Endothelial cell of umbilical vein (primary cell): ENCODE data around the gene LRRC8E. TPM values are rescaled to one million over a fixed set of nuclear protein-coding genes. Genes with fewer than 3 reads are reported as not detected.

Experiments
- BruUV-seq: library from RNA; stranded (reverse); fragments of 400-500 nt; replicated peaks from 2 replicates; lab custom pipeline; 2021; lab: Mats Ljungman, UMichigan
- CTCF ChIA-PET: fragments of 300-600, 350-600 bp; sonication (Branson Sonifier 250); formaldehyde crosslinking; loops from one replicate; lab custom pipeline; 2021; ENCODE audit warnings: antibody characterized with exemption, inconsistent platforms; lab: Charles Lee
- POLR2A ChIA-PET: fragments of 300-600, 350-600 bp; sonication (Branson Sonifier 250); formaldehyde crosslinking; loops from one replicate; lab custom pipeline; 2021; ENCODE audit warnings: antibody characterized with exemption, inconsistent platforms; lab: Charles Lee
- DNase-seq: peaks from one replicate; pipeline ENCODE4 v3.0.0-alpha.2; 2011; ENCODE audit warnings: low read depth, low spot score
- FAIRE-seq: peaks from 2 replicates; lab custom pipeline; 2011; peaks lifted over from hg19 to GRCh38; lab: Jason Lieb, UNC
- H2AFZ ChIP-seq: 2 replicates; pipeline ENCODE4 v1.6.0; 2012; ENCODE audit warnings: low read depth, low read length, control low read depth, inconsistent platforms
- H3K27ac ChIP-seq: 2 replicates; pipeline ENCODE4 v1.5.1; 2011; ENCODE audit warnings: low read depth, mild to moderate bottlenecking, control low read depth, low read length, moderate library complexity; ENCODE audit not compliant: insufficient read depth
- H3K27me3 ChIP-seq, 2 experiments: 2 replicates each; pipeline versions ENCODE4 v1.6.0 to v1.6.1; 2011; ENCODE audit warnings: low read length in 2 of 2, mixed read lengths in 1 of 2; ENCODE audit not compliant: control insufficient read depth in 2 of 2, insufficient read depth in 2 of 2
- H3K36me3 ChIP-seq, 2 experiments: 2 replicates in 1 of 2; 3 replicates in 1 of 2; pipeline ENCODE4 v1.5.1; 2011; ENCODE audit warnings: low read length in 2 of 2, mild to moderate bottlenecking in 1 of 2, moderate library complexity in 1 of 2; ENCODE audit not compliant: control insufficient read depth in 2 of 2, insufficient read depth in 2 of 2; ENCODE audit errors: extremely low read depth in 1 of 2
- H3K4me1 ChIP-seq: 3 replicates; pipeline ENCODE4 v1.5.1; 2011; ENCODE audit warnings: mild to moderate bottlenecking, low read length; ENCODE audit not compliant: control insufficient read depth, insufficient read depth; ENCODE audit errors: extremely low read depth
- H3K4me2 ChIP-seq: 2 replicates; pipeline ENCODE4 v1.6.1; 2011; ENCODE audit warnings: low read length, control low read depth, mixed read lengths; ENCODE audit not compliant: insufficient read depth
- H3K4me3 ChIP-seq, 3 experiments: fragments of 200-600 bp in 1 of 3; sonication (generic), shearing (Covaris generic) in 1 of 3; replicated peaks in 1 of 3; 2 replicates each; pipeline ENCODE4 v1.5.1; 2011 to 2016; ENCODE audit warnings: control low read depth in 3 of 3, low read length in 3 of 3, mild to moderate bottlenecking in 2 of 3, inconsistent platforms in 1 of 3, low read depth in 1 of 3, moderate library complexity in 1 of 3; ENCODE audit not compliant: insufficient read depth in 1 of 3
- H3K79me2 ChIP-seq: 2 replicates; pipeline ENCODE4 v1.6.0; 2012; ENCODE audit warnings: low read length, inconsistent platforms; ENCODE audit not compliant: control insufficient read depth, insufficient read depth
- H3K9ac ChIP-seq: replicated peaks from 2 replicates; pipeline ENCODE3; 2011; ENCODE audit warnings: low read length, control low read depth; ENCODE audit not compliant: insufficient read depth; ENCODE audit errors: extremely low read depth
- H3K9me1 ChIP-seq: replicated peaks from 3 replicates; pipeline ENCODE4 v1.6.0; 2011; ENCODE audit warnings: mild to moderate bottlenecking, low read length; ENCODE audit not compliant: control insufficient read depth, insufficient read depth; ENCODE audit errors: extremely low read depth
- H3K9me3 ChIP-seq: replicated peaks from 2 replicates; pipeline ENCODE4 v1.5.1; 2012; ENCODE audit warnings: low read length, inconsistent platforms; ENCODE audit not compliant: control insufficient read depth, insufficient read depth
- H4K20me1 ChIP-seq: replicated peaks from 2 replicates; pipeline ENCODE3; 2011; ENCODE audit warnings: mild to moderate bottlenecking, low read length; ENCODE audit not compliant: control insufficient read depth, insufficient read depth; ENCODE audit errors: extremely low read depth
- EZH2 ChIP-seq: IDR thresholded peaks from 2 replicates; pipeline ENCODE4 v1.6.1; 2012; ENCODE audit warnings: borderline replicate concordance, low read depth, mild to moderate bottlenecking, moderate library complexity, low read length, inconsistent platforms; ENCODE audit not compliant: severe bottlenecking
- FOS ChIP-seq: IDR thresholded peaks from 2 replicates; pipeline ENCODE4 v1.6.1; 2011; ENCODE audit warnings: mild to moderate bottlenecking, low read length, moderate library complexity, borderline replicate concordance; ENCODE audit not compliant: insufficient read depth
- GATA2 ChIP-seq: IDR thresholded peaks from 2 replicates; pipeline ENCODE4 v1.7.0; 2011; ENCODE audit warnings: low read depth, mild to moderate bottlenecking, moderate library complexity, mixed read lengths, low read length; ENCODE audit not compliant: insufficient read length, insufficient read depth
- JUN ChIP-seq: IDR thresholded peaks from 2 replicates; pipeline ENCODE4 v1.6.1; 2011; ENCODE audit warnings: borderline replicate concordance, low read depth; ENCODE audit not compliant: insufficient read length, insufficient read depth
- MYC ChIP-seq: IDR thresholded peaks from one replicate; pipeline ENCODE4 v1.6.1; 2011; ENCODE audit warnings: mild to moderate bottlenecking, low read depth, low read length
- POLR2A ChIP-seq: IDR thresholded peaks from 2 replicates; pipeline ENCODE4 v1.6.1; 2012; ENCODE audit warnings: low read depth, mild to moderate bottlenecking, control low read depth, low read length
- POLR2AphosphoS5 ChIP-seq: IDR thresholded peaks from 2 replicates; pipeline ENCODE4 v1.6.1; 2012; ENCODE audit warnings: low read depth, mild to moderate bottlenecking, control low read depth, low read length, moderate library complexity; ENCODE audit not compliant: insufficient read depth
- dilution Hi-C: fragments of 300-500 bp; cut with MboI; formaldehyde crosslinking; loops from one replicate; pipeline ENCODE4 v1.15.0; 2019; ENCODE audit warnings: low sequenced_read_pairs; ENCODE audit not compliant: extremely low pct_ligation_motif_present
- intact Hi-C: fragments of 100-400 bp; cut with micrococcal nuclease; formaldehyde crosslinking; loops from one replicate; pipeline ENCODE4 v1.10.0; 2022
- polyA plus RNA-seq, 4 experiments: library from polyadenylated mRNA; depleted of rRNA in 3 of 4; stranded (reverse) in 3 of 4; unstranded in 1 of 4; fragments of >200 nt; gene quantifications; 2 replicates each; pipeline versions ENCODE4 v1.2.1 to v1.2.3, GENCODE V29; 2011 to 2012; ENCODE audit warnings: missing spikeins in 1 of 4
- total RNA-seq: library from RNA; stranded (reverse); gene quantifications from 2 replicates; pipeline ENCODE4 v1.2.3, GENCODE V29; 2021
- TF ChIP-seq, protein P1 (sequence below): IDR thresholded peaks from 2 replicates; pipeline ENCODE4 v1.6.1; 2011; ENCODE audit not compliant: insufficient read depth, insufficient read length
- TF ChIP-seq, protein P2 (sequence below), 2 donors: IDR thresholded peaks; 1 replicate in 1 of 2; 2 replicates in 1 of 2; pipeline ENCODE4 v1.5.1; 2011; ENCODE audit warnings: low read length in 2 of 2, mild to moderate bottlenecking in 2 of 2, moderate library complexity in 2 of 2, control low read depth in 1 of 2, inconsistent platforms in 1 of 2, low read depth in 1 of 2; ENCODE audit not compliant: insufficient read depth in 1 of 2; ENCODE audit errors: extremely low read depth in 1 of 2

The LRRC8E gene
- total and polyA plus RNA-seq, 2 donors (not counting 3 experiments of a cell fraction or from before 2014, with no cell fraction given) = 1.1 to 1.6 TPM

DNA sequence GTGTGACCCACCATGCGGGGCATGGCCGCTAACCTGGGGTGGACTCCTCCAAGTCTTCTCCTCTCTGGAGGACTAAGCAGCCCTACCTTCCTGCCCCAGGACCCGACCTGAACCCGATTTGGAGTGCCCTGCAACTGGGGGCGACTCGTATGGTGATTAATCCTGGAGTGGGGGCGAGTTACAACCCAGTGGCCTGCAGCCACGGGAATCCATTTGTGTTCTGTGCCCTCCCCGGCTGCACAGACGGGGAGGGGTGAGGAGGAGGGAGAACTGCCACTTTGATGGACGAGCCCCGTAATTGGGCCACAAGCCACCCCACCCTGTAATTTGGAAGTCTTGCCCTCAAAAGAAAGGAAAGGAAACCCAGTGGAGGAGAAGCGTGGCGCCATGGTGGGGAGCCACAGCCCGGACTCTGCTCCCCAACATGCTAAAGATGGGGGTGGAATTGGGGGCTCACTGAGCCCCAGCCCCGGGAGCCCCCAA is 32.2 kb upstream of the LRRC8E start:
- no peaks in the 10 kb centered on the region for H3K36me3 ChIP-seq
- H3K9me3 ChIP-seq = no peaks in the 10 kb centered on the region
- TF ChIP-seq EZH2 (no peak), POLR2A (no peak), POLR2AphosphoS5 (no peak), FOS (no peak), MYC (no peak), JUN (no peak), GATA2 (no peak)
- TF ChIP-seq, protein P1, sequence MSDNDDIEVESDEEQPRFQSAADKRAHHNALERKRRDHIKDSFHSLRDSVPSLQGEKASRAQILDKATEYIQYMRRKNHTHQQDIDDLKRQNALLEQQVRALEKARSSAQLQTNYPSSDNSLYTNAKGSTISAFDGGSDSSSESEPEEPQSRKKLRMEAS = no peak
- TF ChIP-seq, protein P2, sequence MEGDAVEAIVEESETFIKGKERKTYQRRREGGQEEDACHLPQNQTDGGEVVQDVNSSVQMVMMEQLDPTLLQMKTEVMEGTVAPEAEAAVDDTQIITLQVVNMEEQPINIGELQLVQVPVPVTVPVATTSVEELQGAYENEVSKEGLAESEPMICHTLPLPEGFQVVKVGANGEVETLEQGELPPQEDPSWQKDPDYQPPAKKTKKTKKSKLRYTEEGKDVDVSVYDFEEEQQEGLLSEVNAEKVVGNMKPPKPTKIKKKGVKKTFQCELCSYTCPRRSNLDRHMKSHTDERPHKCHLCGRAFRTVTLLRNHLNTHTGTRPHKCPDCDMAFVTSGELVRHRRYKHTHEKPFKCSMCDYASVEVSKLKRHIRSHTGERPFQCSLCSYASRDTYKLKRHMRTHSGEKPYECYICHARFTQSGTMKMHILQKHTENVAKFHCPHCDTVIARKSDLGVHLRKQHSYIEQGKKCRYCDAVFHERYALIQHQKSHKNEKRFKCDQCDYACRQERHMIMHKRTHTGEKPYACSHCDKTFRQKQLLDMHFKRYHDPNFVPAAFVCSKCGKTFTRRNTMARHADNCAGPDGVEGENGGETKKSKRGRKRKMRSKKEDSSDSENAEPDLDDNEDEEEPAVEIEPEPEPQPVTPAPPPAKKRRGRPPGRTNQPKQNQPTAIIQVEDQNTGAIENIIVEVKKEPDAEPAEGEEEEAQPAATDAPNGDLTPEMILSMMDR (IDR thresholded peaks at IDR 0.05; ENCODE audit: extremely low read depth in 1 of 2, insufficient read depth in 1 of 2, low read depth in 1 of 2, low read length in 2 of 2) = no peak
- BruUV-seq = no TSS peak
- CTCF ChIA-PET = interaction anchor here (0.8 kb wide), 1 partner anchor 13 kb away, joined by 3 read pairs; no protein-coding TSS in a partner anchor
- dilution Hi-C loops = no loop called here
- no peaks in the 10 kb centered on the region for H4K20me1 ChIP-seq
- no peak overlapping the region for H3K4me3 ChIP-seq
- no peak overlapping the region for H3K4me2 ChIP-seq
- no peaks in the 10 kb centered on the region for H3K9me1 ChIP-seq
- intact Hi-C loops = no loop called here
- H3K9ac ChIP-seq = no peak overlapping the region
- DNase-seq = no peak
- FAIRE-seq = no peak
- POLR2A ChIA-PET = no interaction called here
- H3K27me3 ChIP-seq = no peaks in the 10 kb centered on the region
- no peak overlapping the region for H2AFZ ChIP-seq
- no peaks in the 10 kb centered on the region for H3K4me1 ChIP-seq
- H3K27ac ChIP-seq = no peak overlapping the region
- no peaks in the 10 kb centered on the region for H3K79me2 ChIP-seq
